Pancreas (tissue), 10 donors: ENCODE results near the gene PCDHA1. TPM values are rescaled to one million over a fixed set of nuclear protein-coding genes. Genes with fewer than 3 reads are reported as not detected.
"Not testable (repeated sequence)": the region's sequence is repeated elsewhere in the genome, so short reads cannot be mapped to it uniquely, and the experiment has no call there.

ENCODE experiments used
- ATAC-seq, 4 donors: fragments of 200-7000 bp; cut with Tn5 transposase; one replicate each; pipeline versions ENCODE4 v1.8.0 to v1.9.1; 2020; ENCODE audit warnings: mild to moderate bottlenecking in 4 of 4, moderate library complexity in 4 of 4
- DNase-seq, 6 donors: peaks; one replicate each; pipeline ENCODE4 v3.0.0-alpha.2; 2020
- FAIRE-seq: peaks from 2 replicates; lab custom pipeline; 2012; peaks lifted over from hg19 to GRCh38; lab: Jason Lieb, UNC
- H3K27ac ChIP-seq, 4 donors: fragments of 200-600 bp; sonication (generic); 1 replicate in 3 of 4; 2 replicates in 1 of 4; pipeline versions ENCODE4 v1.5.0 to v1.8.0; 2020
- H3K27me3 ChIP-seq, 4 donors: fragments of 200-600 bp; one replicate each; pipeline ENCODE4 v1.8.0; 2021
- H3K36me3 ChIP-seq, 3 donors: fragments of 200-600 bp; sonication (generic) in 1 of 3; one replicate each; pipeline versions ENCODE4 v1.5.0 to v1.8.0; 2020 to 2021
- H3K4me1 ChIP-seq, 3 donors: fragments of 200-600 bp; one replicate each; pipeline ENCODE4 v1.8.0; 2021
- H3K4me3 ChIP-seq, 4 donors: fragments of 200-600 bp; sonication (generic) in 2 of 4; one replicate each; pipeline versions ENCODE4 v1.5.0 to v1.8.0; 2020 to 2021
- H3K9me3 ChIP-seq, 4 donors: fragments of 200-600 bp; one replicate each; pipeline ENCODE4 v1.8.0; 2021
- CTCF ChIP-seq, 4 donors: fragments of 200-600 bp; sonication (generic) in 3 of 4; IDR thresholded peaks; one replicate each; pipeline versions ENCODE4 v1.5.0 to v1.8.0; 2021; ENCODE audit warnings: antibody characterized with exemption in 4 of 4
- WGBS, 2 donors: extraction: QIAGEN DNeasy Blood & Tissue Kit; methylation state at CpG; one replicate each; pipeline ENCODE4 v1.1.7; 2013; 5-methylcytosine and 5-hydroxymethylcytosine counted together
- intact Hi-C, 3 donors: fragments of 100-400 bp; cut with DNase I; formaldehyde crosslinking; loops; one replicate each; pipeline versions ENCODE4 v1.11.1 to v1.14.2; 2022
- polyA plus RNA-seq, 2 donors: library from polyadenylated mRNA; stranded (reverse); fragments of 200-250 nt; gene quantifications; one replicate each; pipeline ENCODE4 v1.2.3, GENCODE V29; 2013
- total RNA-seq, 6 donors: library from RNA; stranded (reverse); fragmentation: NEBNext Ultra II Directional in 4 of 6; extraction: Animal tissue kit (Norgen Biotek cat#: 25700) in 4 of 6; gene quantifications; one replicate each; pipeline versions ENCODE4 v1.2.1 to v1.2.4, GENCODE V29; 2021 to 2023
- donor health status: healthy with polysubstance abuse.
- donor health status: DM: no; HTN: no; CAD: no; lungs with moderate emphysema.
- donor health status: DM: no; HTN: no; CAD: no.
- donor health status: control.
- donor health status: control.
- donor health status: Bipolar disorder and iron deficiency.
- donor health status: DM: yes; HTN: yes; CAD: no.
- donor health status: DM: no; HTN: no; CAD: no.
- donor health status: DM: no; HTN: no; CAD: no.
- donor health status: DM: yes; HTN: yes; CAD: no.

Gene PCDHA1
- total and polyA plus RNA-seq, 8 donors, result 0.03 to 0.47 (median 0.09) TPM; not detected in 2

DNA sequence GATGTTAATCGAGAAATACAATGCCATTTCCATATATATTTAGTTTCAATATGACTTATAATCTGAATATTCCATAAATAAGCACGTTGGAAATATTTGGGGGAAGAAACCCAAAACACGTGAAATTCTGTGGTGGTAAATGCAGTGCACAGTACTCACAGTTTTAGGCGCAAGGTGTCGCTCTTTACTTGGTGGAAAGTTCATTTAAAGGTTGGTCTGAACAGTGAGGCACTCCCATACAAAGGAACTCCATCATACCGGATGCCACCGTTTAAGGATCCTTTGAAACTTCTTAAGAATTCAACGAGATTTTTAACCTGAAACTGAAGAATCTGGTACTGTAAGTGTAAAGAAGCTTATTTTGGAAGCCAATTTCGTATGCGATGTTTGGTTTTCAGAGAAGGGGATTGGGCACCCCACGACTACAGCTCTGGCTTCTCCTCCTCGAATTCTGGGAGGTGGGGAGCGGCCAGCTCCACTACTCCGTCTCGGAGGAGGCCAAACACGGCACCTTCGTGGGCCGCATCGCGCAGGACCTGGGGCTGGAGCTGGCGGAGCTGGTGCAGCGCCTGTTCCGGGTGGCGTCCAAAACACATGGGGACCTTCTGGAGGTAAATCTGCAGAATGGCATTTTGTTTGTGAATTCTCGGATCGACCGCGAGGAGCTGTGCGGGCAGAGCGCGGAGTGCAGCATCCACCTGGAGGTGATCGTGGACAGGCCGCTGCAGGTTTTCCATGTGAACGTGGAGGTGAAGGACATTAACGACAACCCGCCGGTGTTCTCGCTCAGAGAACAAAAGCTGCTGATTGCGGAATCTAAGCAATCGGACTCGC, 83.0 kb downstream of the PCDHA1 start, which contains the start of gene PCDHA11:
Gene PCDHA11 (plus strand): TSS at position 237 of the 834 bp plus-strand sequence. CDS start 147 bp downstream, at position 384.
- Histone ChIP-seq H3K4me1 (no peaks in the 10 kb centered on the region), H3K9me3 (no peaks in the 10 kb centered on the region), H3K36me3 (no peaks in the 10 kb centered on the region), H3K27me3 (no peaks in the 10 kb centered on the region), H3K4me3 (peak within 1 kb of the TSS in 2 of 4 donors; percentile 18 to 37), H3K27ac (no peak within 1 kb of the TSS)
- intact Hi-C loops, result no loop called here
- TF ChIP-seq CTCF (IDR thresholded peaks at IDR 0.05), result peak in 1 of 4 donors; percentile 12
- FAIRE-seq (no peak), DNase-seq (peak in 1 of 6 donors; percentile 26), ATAC-seq (peak; percentile 86 to 100 (median 93))
- 13 to 15% methylated on average over 41 of the region's 41 CpGs for WGBS, 2 donors

- FAIRE-seq (no peak), DNase-seq (no peak), ATAC-seq (peak in 2 of 4 donors; percentile 76 to 83)
- 46 to 57% methylated on average over 5 of the region's 5 CpGs for WGBS, 2 donors
- Histone ChIP-seq H3K36me3 (no peaks in the 10 kb centered on the region), H3K4me1 (no peaks in the 10 kb centered on the region), H3K9me3 (no peaks in the 10 kb centered on the region), H3K4me3 (peak overlapping the region in 1 of 4 donors; percentile 18), H3K27ac (no peak overlapping the region), H3K27me3 (no peaks in the 10 kb centered on the region)
- intact Hi-C loops, result no loop called here
- no peak for TF ChIP-seq CTCF (IDR thresholded peaks at IDR 0.05)
These were observed 83.6 kb downstream of the PCDHA1 start for GRCh38 chr5:140869555-140869886.

GRCh38 chr5:140870221-140871201, 84.6 kb downstream of the PCDHA1 start:
- Histone ChIP-seq H3K27ac (no peak overlapping the region), H3K4me3 (no peak overlapping the region), H3K36me3 (no peaks in the 10 kb centered on the region), H3K27me3 (no peaks in the 10 kb centered on the region), H3K4me1 (no peaks in the 10 kb centered on the region), H3K9me3 (no peaks in the 10 kb centered on the region)
- intact Hi-C loops, result loop anchor here in 1 of 3 donors (10.0 kb wide), 1 partner anchor 174 kb away; no protein-coding TSS in a partner anchor
- ATAC-seq (no peak), FAIRE-seq (no peak), DNase-seq (peak in 2 of 6 donors; percentile 49 to 57)
- WGBS, 2 donors, result 38 to 52% methylated on average over 114 of the region's 114 CpGs
- no peak for TF ChIP-seq CTCF (IDR thresholded peaks at IDR 0.05)

- Histone ChIP-seq H3K9me3 (no peaks in the 10 kb centered on the region), H3K4me1 (no peaks in the 10 kb centered on the region), H3K4me3 (peak within 1 kb of the TSS in 2 of 4 donors; percentile 14 to 26), H3K27ac (no peak within 1 kb of the TSS), H3K36me3 (no peaks in the 10 kb centered on the region), H3K27me3 (no peaks in the 10 kb centered on the region)
- FAIRE-seq (no peak), ATAC-seq (peak; percentile 69 to 88 (median 76)), DNase-seq (peak in 1 of 6 donors; percentile 31)
- TF ChIP-seq CTCF (IDR thresholded peaks at IDR 0.05), result no peak
- WGBS, 2 donors, result 13 to 16% methylated on average over 42 to 47 of the region's 47 CpGs
- intact Hi-C loops, result loop anchor here in 1 of 3 donors (10.0 kb wide), 1 partner anchor 169 kb away; no protein-coding TSS in a partner anchor
These were observed 89.4 kb downstream of the PCDHA1 start, which contains the start of gene PCDHA12 for GRCh38 chr5:140875085-140876065. TSS of gene PCDHA12 (plus strand) at chr5:140875308. CDS start at chr5:140875473, 165 bp downstream.

DNA sequence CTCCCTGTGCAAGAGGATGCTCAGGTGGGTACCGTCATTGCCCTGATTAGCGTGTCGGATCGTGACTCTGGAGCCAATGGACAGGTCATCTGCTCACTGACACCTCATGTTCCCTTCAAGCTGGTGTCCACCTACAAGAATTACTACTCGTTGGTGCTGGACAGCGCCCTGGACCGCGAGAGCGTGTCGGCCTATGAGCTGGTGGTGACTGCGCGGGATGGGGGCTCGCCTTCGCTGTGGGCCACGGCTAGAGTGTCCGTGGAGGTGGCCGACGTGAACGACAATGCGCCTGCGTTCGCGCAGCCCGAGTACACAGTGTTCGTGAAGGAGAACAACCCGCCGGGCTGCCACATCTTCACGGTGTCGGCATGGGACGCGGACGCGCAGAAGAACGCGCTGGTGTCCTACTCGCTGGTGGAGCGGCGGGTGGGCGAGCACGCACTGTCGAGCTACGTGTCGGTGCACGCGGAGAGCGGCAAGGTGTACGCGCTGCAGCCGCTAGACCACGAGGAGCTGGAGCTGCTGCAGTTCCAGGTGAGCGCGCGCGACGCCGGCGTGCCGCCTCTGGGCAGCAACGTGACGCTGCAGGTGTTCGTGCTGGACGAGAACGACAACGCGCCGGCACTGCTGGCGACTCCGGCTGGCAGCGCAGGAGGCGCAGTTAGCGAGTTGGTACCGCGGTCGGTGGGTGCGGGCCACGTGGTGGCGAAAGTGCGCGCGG, 90.8 kb downstream of the PCDHA1 start:
- not testable (repeated sequence) for ATAC-seq, H3K27me3 ChIP-seq, H3K36me3 ChIP-seq, H3K9me3 ChIP-seq, FAIRE-seq, H3K4me1 ChIP-seq, H3K27ac ChIP-seq, H3K4me3 ChIP-seq
- WGBS, 2 donors, result 31 to 33% methylated on average over 79 to 80 of the region's 80 CpGs
- intact Hi-C loops, result loop anchor here in 1 of 3 donors (10.0 kb wide), 1 partner anchor 168 kb away; no protein-coding TSS in a partner anchor
- peak in 1 of 6 donors; percentile 50 for DNase-seq
